Measurements from ENCODE around the gene PROCR. TPM values are rescaled to one million over a fixed set of nuclear protein-coding genes. Genes with fewer than 3 reads are reported as not detected.

Gene PROCR
- total and polyA plus RNA-seq, 10 of the 15 experiments (the other 5 are each of a cell fraction or from before 2014, with no cell fraction given), result 0.12 to 0.78 (median 0.35) TPM; not detected in 2

GRCh38 chr20:35145141-35145564 is 26.7 kb upstream of the PROCR start:
- peak; percentile 61 for FAIRE-seq
- Histone ChIP-seq H3K9ac (ENCODE audit: control insufficient read depth, insufficient read depth, low read length) (no peak overlapping the region; the same call in 1 of the 2 replicates), H3K27ac (ENCODE audit: control insufficient read depth, insufficient read depth) (peak overlapping the region; percentile 56)
- TF ChIP-seq NFYB (IDR thresholded peaks at IDR 0.05; ENCODE audit: insufficient read depth, low read depth, low read length) (no peak), PML (IDR thresholded peaks at IDR 0.05; ENCODE audit: low read length) (no peak), SPI1 (IDR thresholded peaks at IDR 0.05; ENCODE audit: borderline replicate concordance, insufficient read depth, low read depth, low read length) (no peak), EGR1 (IDR thresholded peaks at IDR 0.05; ENCODE audit: borderline replicate concordance in 1 of 2, low read depth in 2 of 2, low read length in 2 of 2) (no peak), RAD21 (IDR thresholded peaks at IDR 0.05; ENCODE audit: insufficient read depth, low read depth, low read length) (peak; percentile 87), TCF12 (IDR thresholded peaks at IDR 0.05; ENCODE audit: low read depth, low read length) (no peak), CHD2 (IDR thresholded peaks at IDR 0.05; ENCODE audit: borderline replicate concordance, low read depth, low read length) (no peak), MXI1 (IDR thresholded peaks at IDR 0.05; ENCODE audit: low read depth, low read length) (peak; percentile 28; the same call in 1 of the 2 replicates), SRF (IDR thresholded peaks at IDR 0.05; ENCODE audit: low read depth in 2 of 2, low read length in 2 of 2) (no peak), SREBF2 (IDR thresholded peaks at IDR 0.05; ENCODE audit: low read length) (no peak), ZNF592 (IDR thresholded peaks at IDR 0.05) (peak; percentile 41; the same call in 1 of the 2 replicates), SMC3 (IDR thresholded peaks at IDR 0.05; ENCODE audit: borderline replicate concordance, low read length) (peak; percentile 68), IRF5 (IDR thresholded peaks at IDR 0.05; ENCODE audit: borderline replicate concordance) (no peak), PAX5 (IDR thresholded peaks at IDR 0.05; ENCODE audit: borderline replicate concordance, low read depth, low read length) (no peak)

More at GRCh38 chr20:35145141-35145564, 26.7 kb upstream of the PROCR start:
- CTCF ChIA-PET, result interaction anchor here (0.5 to 5.7 kb wide), 52 partner anchors 11 to 739 kb away, joined by 3 to 98 read pairs (median 4); partner anchors contain the start of genes GDF5, GGT7, MMP24OS and TRPC4AP
- Histone ChIP-seq H3K4me2 (ENCODE audit: control insufficient read depth, insufficient read depth) (peak overlapping the region; percentile 65), H3K79me2 (ENCODE audit: control insufficient read depth, insufficient read depth, low read length) (peaks cover 11% of the 10 kb centered on the region), H3K4me1 (ENCODE audit: control insufficient read depth, insufficient read depth, low read length) (peaks cover 13% of the 10 kb centered on the region), H3K9me3 (replicated peaks; ENCODE audit: control insufficient read depth, insufficient read depth, low read length) (no peaks in the 10 kb centered on the region), H3K36me3 (ENCODE audit: control insufficient read depth in 2 of 2, insufficient read depth in 2 of 2, low read length in 1 of 2) (peaks cover 0 to 8% of the 10 kb centered on the region in 2 experiments; a peak in 1 of 4 replicates), H4K20me1 (ENCODE audit: control insufficient read depth, insufficient read depth) (no peaks in the 10 kb centered on the region), H2AFZ (ENCODE audit: control insufficient read depth, low read depth, low read length) (no peak overlapping the region), H3K27me3 (replicated peaks in 1 of 2; ENCODE audit: control insufficient read depth in 2 of 2, insufficient read depth in 2 of 2, low read length in 1 of 2) (no peaks in the 10 kb centered on the region), H3K4me3 (no peak overlapping the region; the same call in 1 of the 2 replicates)
- intact Hi-C loops (cut with micrococcal nuclease; ENCODE audit: unreplicated experiment), result loop anchor here (1.0 to 10.0 kb wide), 4 partner anchors 63 to 300 kb away; no protein-coding TSS in a partner anchor
- POLR2A ChIA-PET, result interaction anchor here (0.5 to 0.6 kb wide), 2 partner anchors 16 to 471 kb away, joined by 3 read pairs; partner anchors contain the start of gene SPAG4
- BruUV-seq (replicated peaks), result no TSS peak
- in situ Hi-C loops (cut with MboI), result loop anchor here (5.0 to 10.0 kb wide), 2 partner anchors 122 to 300 kb away; no protein-coding TSS in a partner anchor
- SMC1A ChIA-PET (ENCODE audit: uncharacterized antibody, unreplicated experiment), result interaction anchor here (0.7 to 2.2 kb wide), 21 partner anchors 22 to 424 kb away, joined by 3 to 18 read pairs (median 4); partner anchors contain the start of gene CEP250
- DNase-seq (ENCODE audit: low read depth, low spot score), result peak; percentile 23
- ATAC-seq, result peak; percentile 62
- WGBS (ENCODE audit: insufficient coverage, insufficient replicate concordance, low lambda C conversion rate, missing lambda C conversion rate), result 49% methylated on average over 2 of the region's 2 CpGs
- RAD21 ChIA-PET (ENCODE audit: unreplicated experiment), result interaction anchor here (0.5 to 3.3 kb wide), 28 partner anchors 17 to 474 kb away, joined by 3 to 18 read pairs (median 5); partner anchors contain the start of genes EIF6 and TRPC4AP

Measured in GM12878 (cell line).